ENCODE data around the gene NFKB2.

Gene NFKB2

DNA sequence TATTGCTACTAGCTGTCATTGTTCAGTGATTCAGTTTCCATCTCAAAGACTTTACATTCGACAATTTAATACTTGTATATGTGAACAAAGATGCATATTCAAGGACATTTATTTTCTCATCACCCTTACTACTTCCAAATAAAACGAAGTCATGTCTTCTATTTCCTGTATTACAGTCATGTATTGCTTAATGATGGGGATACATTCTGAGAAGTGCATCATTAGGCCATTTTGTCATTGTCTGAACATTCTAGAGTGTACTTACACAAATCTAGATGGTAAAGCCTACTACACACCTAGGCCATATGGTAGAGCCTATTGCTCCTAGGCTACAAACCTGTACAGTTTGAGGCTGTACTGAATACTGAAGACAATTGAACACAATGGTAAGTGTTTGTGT is 49.3 kb downstream of the NFKB2 start:
- no peak for DNase-seq (ENCODE audit: low read depth)
- no peak overlapping the region for H3K4me3 ChIP-seq (ENCODE audit: low read depth, low read length)
- no peak for TF ChIP-seq MYC (IDR thresholded peaks at IDR 0.05; ENCODE audit: low read depth, low read length)
- TF ChIP-seq, protein P1, sequence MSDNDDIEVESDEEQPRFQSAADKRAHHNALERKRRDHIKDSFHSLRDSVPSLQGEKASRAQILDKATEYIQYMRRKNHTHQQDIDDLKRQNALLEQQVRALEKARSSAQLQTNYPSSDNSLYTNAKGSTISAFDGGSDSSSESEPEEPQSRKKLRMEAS (IDR thresholded peaks at IDR 0.05; ENCODE audit: low read depth, low read length): no peak
- TF ChIP-seq POLR2A (IDR thresholded peaks at IDR 0.05; ENCODE audit: extremely low read depth, insufficient read length): no peak
- TF ChIP-seq, protein P2, sequence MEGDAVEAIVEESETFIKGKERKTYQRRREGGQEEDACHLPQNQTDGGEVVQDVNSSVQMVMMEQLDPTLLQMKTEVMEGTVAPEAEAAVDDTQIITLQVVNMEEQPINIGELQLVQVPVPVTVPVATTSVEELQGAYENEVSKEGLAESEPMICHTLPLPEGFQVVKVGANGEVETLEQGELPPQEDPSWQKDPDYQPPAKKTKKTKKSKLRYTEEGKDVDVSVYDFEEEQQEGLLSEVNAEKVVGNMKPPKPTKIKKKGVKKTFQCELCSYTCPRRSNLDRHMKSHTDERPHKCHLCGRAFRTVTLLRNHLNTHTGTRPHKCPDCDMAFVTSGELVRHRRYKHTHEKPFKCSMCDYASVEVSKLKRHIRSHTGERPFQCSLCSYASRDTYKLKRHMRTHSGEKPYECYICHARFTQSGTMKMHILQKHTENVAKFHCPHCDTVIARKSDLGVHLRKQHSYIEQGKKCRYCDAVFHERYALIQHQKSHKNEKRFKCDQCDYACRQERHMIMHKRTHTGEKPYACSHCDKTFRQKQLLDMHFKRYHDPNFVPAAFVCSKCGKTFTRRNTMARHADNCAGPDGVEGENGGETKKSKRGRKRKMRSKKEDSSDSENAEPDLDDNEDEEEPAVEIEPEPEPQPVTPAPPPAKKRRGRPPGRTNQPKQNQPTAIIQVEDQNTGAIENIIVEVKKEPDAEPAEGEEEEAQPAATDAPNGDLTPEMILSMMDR (IDR thresholded peaks at IDR 0.05; ENCODE audit: low read depth, low read length): no peak

DNA sequence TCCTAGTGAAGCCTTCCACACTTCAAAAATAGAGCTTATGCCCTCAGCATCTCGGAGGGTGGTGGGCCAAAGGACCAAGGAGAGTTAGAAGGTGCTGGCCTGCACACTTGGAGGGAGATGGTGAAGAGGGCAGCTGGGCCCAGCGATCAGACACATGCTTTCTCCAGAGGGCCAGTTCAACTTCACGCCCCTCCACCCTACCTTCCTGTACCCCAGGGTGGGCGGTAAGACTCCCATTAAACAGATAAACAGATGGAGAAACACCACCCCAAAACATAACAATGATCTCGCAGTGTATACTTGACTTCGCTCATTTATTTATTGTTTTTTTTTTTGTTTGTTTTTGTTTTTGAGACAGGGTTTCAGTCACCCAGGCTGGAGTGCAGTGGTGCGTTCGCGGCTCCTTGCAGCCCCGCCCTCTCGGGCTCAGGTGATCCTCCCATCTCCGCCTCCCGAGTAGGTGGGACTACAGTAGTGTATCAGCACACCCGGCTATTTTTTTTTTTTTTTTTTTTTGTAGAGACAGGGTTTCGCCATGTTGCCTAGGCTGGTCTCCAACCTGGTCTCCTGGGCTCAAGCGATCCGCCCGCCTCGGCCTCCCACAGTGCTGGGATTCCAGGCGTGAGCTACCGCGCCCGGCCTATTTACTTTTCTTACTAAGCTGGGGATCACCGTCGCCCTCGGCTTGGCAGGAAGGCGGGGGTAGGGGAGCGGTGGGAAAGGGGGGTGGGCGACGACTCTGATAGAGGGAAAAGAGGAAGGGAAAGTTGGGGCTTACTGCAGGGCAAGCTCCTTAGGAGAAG is 54.0 kb downstream of the NFKB2 start:
- DNase-seq (ENCODE audit: low read depth): peak; percentile 83
- peak overlapping the region; percentile 98 for H3K4me3 ChIP-seq (ENCODE audit: low read depth, low read length)
- peak; percentile 51 for TF ChIP-seq POLR2A (IDR thresholded peaks at IDR 0.05; ENCODE audit: extremely low read depth, insufficient read length)
- TF ChIP-seq, protein P1 (IDR thresholded peaks at IDR 0.05; ENCODE audit: low read depth, low read length): no peak
- no peak for TF ChIP-seq MYC (IDR thresholded peaks at IDR 0.05; ENCODE audit: low read depth, low read length)

DNA sequence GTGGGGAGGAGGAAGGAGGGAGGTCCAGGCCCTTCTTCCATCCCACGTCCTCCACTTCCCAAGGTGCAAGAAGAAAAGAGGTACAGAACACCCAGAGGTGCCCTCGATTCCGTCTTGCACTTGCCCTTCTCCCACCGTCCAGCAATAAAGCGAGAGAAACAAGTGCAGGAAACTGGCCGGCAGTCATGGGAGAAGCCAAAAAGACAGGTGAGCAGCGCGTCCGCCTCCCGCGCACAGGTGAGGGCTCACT is 54.5 kb downstream of the NFKB2 start:
- TF ChIP-seq, protein P1 (IDR thresholded peaks at IDR 0.05; ENCODE audit: low read depth, low read length): no peak
- TF ChIP-seq POLR2A (IDR thresholded peaks at IDR 0.05; ENCODE audit: extremely low read depth, insufficient read length): no peak
- TF ChIP-seq, protein P2 (IDR thresholded peaks at IDR 0.05; ENCODE audit: low read depth, low read length): no peak
- TF ChIP-seq MYC (IDR thresholded peaks at IDR 0.05; ENCODE audit: low read depth, low read length): no peak
- H3K4me3 ChIP-seq (ENCODE audit: low read depth, low read length): peak overlapping the region; percentile 98
- no peak for DNase-seq (ENCODE audit: low read depth)

DNA sequence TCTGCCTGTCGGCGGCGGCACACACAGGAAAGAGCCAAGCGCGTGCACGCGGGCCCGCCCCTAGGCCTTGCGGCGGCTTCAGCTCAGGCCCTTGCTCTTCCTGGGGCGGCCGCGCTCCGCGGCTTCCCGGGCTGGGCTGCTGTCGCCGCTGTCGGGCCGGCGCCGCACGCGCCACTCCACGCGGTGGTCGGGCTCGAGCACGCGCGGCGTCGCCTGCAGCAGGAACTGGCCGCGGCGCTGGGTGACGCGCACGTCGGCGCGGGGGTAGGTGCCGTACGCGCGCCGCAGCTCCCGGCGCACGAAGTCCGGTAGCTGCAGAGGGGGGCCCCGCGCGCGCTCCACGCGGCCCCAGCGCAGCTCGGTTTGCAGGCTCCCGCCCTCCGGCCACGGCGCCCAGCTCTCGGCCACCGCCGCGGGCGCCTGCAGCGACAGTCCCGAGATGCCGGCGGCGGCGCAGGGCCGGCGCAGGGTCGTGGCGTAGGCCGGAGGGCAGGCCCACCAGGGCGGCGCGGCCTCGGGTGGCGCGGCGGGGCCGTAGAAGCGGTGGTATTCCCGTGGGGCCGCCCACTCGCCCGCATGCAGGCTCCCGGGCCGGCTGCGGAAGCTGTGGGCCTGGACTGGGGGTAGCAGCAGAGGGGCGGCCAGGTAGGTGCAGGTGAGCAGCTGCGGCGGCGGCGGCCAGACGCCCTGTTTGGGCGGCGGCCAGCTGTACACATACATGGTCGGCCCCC is 55.0 kb downstream of the NFKB2 start:
- TF ChIP-seq MYC (IDR thresholded peaks at IDR 0.05; ENCODE audit: low read depth, low read length): peak; percentile 97
- TF ChIP-seq, protein P2 (IDR thresholded peaks at IDR 0.05; ENCODE audit: low read depth, low read length): no peak
- peak; percentile 87 for TF ChIP-seq POLR2A (IDR thresholded peaks at IDR 0.05; ENCODE audit: extremely low read depth, insufficient read length)
- TF ChIP-seq, protein P1 (IDR thresholded peaks at IDR 0.05; ENCODE audit: low read depth, low read length): peak; percentile 87
- DNase-seq (ENCODE audit: low read depth): peak; percentile 96
- peak overlapping the region; percentile 98 for H3K4me3 ChIP-seq (ENCODE audit: low read depth, low read length)

DNA sequence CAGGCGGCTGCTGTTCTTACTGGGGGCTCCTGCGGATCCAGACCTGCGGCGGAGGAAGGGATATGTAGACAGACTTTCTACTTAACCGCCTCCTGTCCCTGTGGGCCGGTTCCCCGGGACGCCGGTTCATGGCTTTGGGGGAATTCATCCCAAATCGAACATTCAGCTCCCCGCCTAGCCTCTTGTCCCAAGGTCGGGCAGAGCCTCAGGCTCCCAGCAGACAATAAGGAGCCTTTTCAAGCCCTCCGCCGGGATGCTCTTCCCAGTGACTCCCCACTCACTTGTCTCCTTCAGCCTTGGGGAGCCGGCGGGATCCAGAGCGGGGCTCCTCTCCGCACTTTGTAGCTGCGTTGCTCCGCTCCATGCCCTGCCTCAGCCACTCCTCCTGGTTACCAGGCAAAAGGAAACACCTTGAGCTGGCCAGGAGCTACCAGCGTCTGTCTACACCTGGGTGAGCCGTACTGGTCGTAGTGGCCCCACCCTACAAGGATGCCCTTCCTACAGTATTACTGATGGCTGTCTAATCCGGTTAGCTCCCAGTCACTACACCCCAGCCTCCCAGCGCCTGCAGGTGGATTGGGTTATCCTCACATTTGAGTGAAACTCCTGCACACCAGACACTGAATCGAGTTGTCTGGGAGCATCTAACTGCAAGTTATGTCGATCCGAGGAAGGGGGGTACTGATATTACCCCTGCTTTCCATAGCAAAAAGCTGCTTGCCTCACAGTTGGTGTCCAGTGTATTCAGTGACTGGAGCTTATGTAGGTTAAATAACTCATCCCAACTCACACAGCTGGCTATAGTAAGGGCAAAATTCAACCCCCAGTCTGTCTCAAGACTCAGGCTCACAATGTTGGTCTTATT is 55.8 kb downstream of the NFKB2 start, which contains the start of gene C10orf95:
C10orf95 (minus strand) TSS at position 439 of the 865 bp plus-strand sequence. CDS start 450 bp downstream, outside the sequence.
- TF ChIP-seq, protein P2 (IDR thresholded peaks at IDR 0.05; ENCODE audit: low read depth, low read length): no peak
- TF ChIP-seq MYC (IDR thresholded peaks at IDR 0.05; ENCODE audit: low read depth, low read length) (no peak), POLR2A (IDR thresholded peaks at IDR 0.05; ENCODE audit: extremely low read depth, insufficient read length) (no peak)
- TF ChIP-seq, protein P1 (IDR thresholded peaks at IDR 0.05; ENCODE audit: low read depth, low read length): no peak
- DNase-seq (ENCODE audit: low read depth): no peak
- peak within 1 kb of the TSS; percentile 81 for H3K4me3 ChIP-seq (ENCODE audit: low read depth, low read length)

Data from NB4 (cell line).